Colonic mucosa (tissue), 4 donors: ENCODE measurements around the gene MYH11. TPM values are rescaled to one million over a fixed set of nuclear protein-coding genes. Genes with fewer than 3 reads are reported as not detected.
"Not testable (repeated sequence)": the region's sequence is repeated elsewhere in the genome, so short reads cannot be mapped to it uniquely, and the experiment has no call there.

Experiments
- DNase-seq: peaks from one replicate; pipeline ENCODE4 v3.0.0-alpha.2; 2020
- H3K27ac ChIP-seq: fragments of 200-600 bp; one replicate; pipeline ENCODE4 v1.8.0; 2021
- H3K27me3 ChIP-seq: fragments of 200-600 bp; one replicate; pipeline ENCODE4 v1.8.0; 2021
- H3K36me3 ChIP-seq: fragments of 200-600 bp; one replicate; pipeline ENCODE4 v1.8.0; 2021
- H3K4me1 ChIP-seq: fragments of 200-600 bp; one replicate; pipeline ENCODE4 v1.8.0; 2021; ENCODE audit warnings: mild to moderate bottlenecking
- H3K4me3 ChIP-seq: fragments of 200-600 bp; one replicate; pipeline ENCODE4 v1.8.0; 2021
- H3K9ac ChIP-seq, 2 donors: one replicate each; pipeline ENCODE4 v1.7.0; 2013; ENCODE audit warnings: control low read depth in 2 of 2, low read depth in 2 of 2, low read length in 2 of 2
- H3K9me3 ChIP-seq: fragments of 200-600 bp; one replicate; pipeline ENCODE4 v1.8.0; 2021
- CTCF ChIP-seq: fragments of 200-600 bp; IDR thresholded peaks from one replicate; pipeline ENCODE4 v1.8.0; 2022; ENCODE audit warnings: antibody characterized with exemption, mild to moderate bottlenecking
- intact Hi-C: fragments of 100-400 bp; cut with DNase I; formaldehyde crosslinking; loops from one replicate; pipeline ENCODE4 v1.14.1; 2022
- total RNA-seq, 2 donors: library from RNA; stranded (reverse); fragmentation: NEBNext Ultra II Directional in 1 of 2; extraction: Animal tissue kit (Norgen Biotek cat#: 25700) in 1 of 2; gene quantifications; one replicate each; pipeline ENCODE4 v1.2.1, GENCODE V29; 2021
- donor health status: healthy.
- donor health status: DM: no; HTN: no; CAD: no.
- donor health status: DM: no; HTN: no; CAD: no.

Gene MYH11
- total RNA-seq, 2 donors from 2014 or later = 30.0 to 770 TPM

- no peaks in the 10 kb centered on the region for H3K9me3 ChIP-seq
- no peaks in the 10 kb centered on the region for H3K36me3 ChIP-seq
- H3K27me3 ChIP-seq = no peaks in the 10 kb centered on the region
- no peak for TF ChIP-seq CTCF
- DNase-seq = no peak
- no peak overlapping the region for H3K27ac ChIP-seq
- no peak overlapping the region for H3K9ac ChIP-seq
- intact Hi-C loops = no loop called here
- H3K4me3 ChIP-seq = no peak overlapping the region
- H3K4me1 ChIP-seq = no peaks in the 10 kb centered on the region
Observed at GRCh38 chr16:15849209-15849981, 7.4 kb downstream of the MYH11 start.

GRCh38 chr16:15847611-15848175, 9.1 kb downstream of the MYH11 start:
- Histone ChIP-seq H3K4me3 (no peak overlapping the region), H3K36me3 (no peaks in the 10 kb centered on the region), H3K27me3 (no peaks in the 10 kb centered on the region), H3K27ac (no peak overlapping the region), H3K4me1 (no peaks in the 10 kb centered on the region), H3K9me3 (no peaks in the 10 kb centered on the region), H3K9ac (no peak overlapping the region)
- intact Hi-C loops = no loop called here
- no peak for TF ChIP-seq CTCF
- DNase-seq = no peak

- no peak overlapping the region for H3K4me3 ChIP-seq
- no peaks in the 10 kb centered on the region for H3K4me1 ChIP-seq
Observed at GRCh38 chr16:15846510-15846909, 10.3 kb downstream of the MYH11 start.

GRCh38 chr16:15843635-15844279, 13.1 kb downstream of the MYH11 start:
- no peaks in the 10 kb centered on the region for H3K9me3 ChIP-seq
- H3K27me3 ChIP-seq = no peaks in the 10 kb centered on the region
- TF ChIP-seq CTCF = no peak
- no peak overlapping the region for H3K4me3 ChIP-seq
- intact Hi-C loops = no loop called here
- H3K27ac ChIP-seq = no peak overlapping the region
- DNase-seq = no peak
- no peak overlapping the region for H3K9ac ChIP-seq
- no peaks in the 10 kb centered on the region for H3K36me3 ChIP-seq
- H3K4me1 ChIP-seq = no peaks in the 10 kb centered on the region

More at GRCh38 chr16:15846510-15846909, 10.3 kb downstream of the MYH11 start:
- Histone ChIP-seq H3K36me3 (no peaks in the 10 kb centered on the region), H3K9ac (no peak overlapping the region), H3K27me3 (no peaks in the 10 kb centered on the region), H3K27ac (no peak overlapping the region), H3K9me3 (no peaks in the 10 kb centered on the region)
- no peak for TF ChIP-seq CTCF
- intact Hi-C loops = no loop called here
- no peak for DNase-seq

- H3K27ac ChIP-seq, H3K27me3 ChIP-seq, DNase-seq, H3K9me3 ChIP-seq, H3K9ac ChIP-seq, H3K4me1 ChIP-seq, H3K4me3 ChIP-seq, H3K36me3 ChIP-seq, intact Hi-C loops: not testable (repeated sequence)
Observed at GRCh38 chr16:15839204-15839603, 17.6 kb downstream of the MYH11 start.

- intact Hi-C loops = no loop called here
- Histone ChIP-seq H3K27me3 (no peaks in the 10 kb centered on the region), H3K27ac (no peak overlapping the region), H3K9ac (no peak overlapping the region), H3K4me3 (no peak overlapping the region), H3K9me3 (no peaks in the 10 kb centered on the region), H3K36me3 (no peaks in the 10 kb centered on the region), H3K4me1 (no peaks in the 10 kb centered on the region)
- no peak for DNase-seq
- TF ChIP-seq CTCF = no peak
Observed at GRCh38 chr16:15837761-15838160, 19.1 kb downstream of the MYH11 start.
